NB4 (cell line): ENCODE data around the gene MKLN1.

Source experiments
- DNase-seq: peaks from one replicate; pipeline ENCODE4 v3.0.0; 2010; ENCODE audit warnings: low read depth
- H3K4me3 ChIP-seq: one replicate; pipeline ENCODE4 v1.5.1; 2011; ENCODE audit warnings: mild to moderate bottlenecking, low read depth, low read length, moderate library complexity
- MYC ChIP-seq: IDR thresholded peaks from 2 replicates; pipeline ENCODE4 v1.6.1; 2011; ENCODE audit warnings: low read depth, low read length
- POLR2A ChIP-seq: IDR thresholded peaks from 2 replicates; pipeline ENCODE4 v1.6.1; 2011; ENCODE audit warnings: mild to moderate bottlenecking; ENCODE audit not compliant: insufficient read length; ENCODE audit errors: extremely low read depth
- TF ChIP-seq, protein P1 (sequence below): IDR thresholded peaks from 2 replicates; pipeline ENCODE4 v1.6.1; 2011; ENCODE audit warnings: low read depth, low read length
- TF ChIP-seq, protein P2 (sequence below): IDR thresholded peaks from one replicate; pipeline ENCODE4 v1.5.1; 2012; ENCODE audit warnings: low read depth, low read length

Gene MKLN1

DNA sequence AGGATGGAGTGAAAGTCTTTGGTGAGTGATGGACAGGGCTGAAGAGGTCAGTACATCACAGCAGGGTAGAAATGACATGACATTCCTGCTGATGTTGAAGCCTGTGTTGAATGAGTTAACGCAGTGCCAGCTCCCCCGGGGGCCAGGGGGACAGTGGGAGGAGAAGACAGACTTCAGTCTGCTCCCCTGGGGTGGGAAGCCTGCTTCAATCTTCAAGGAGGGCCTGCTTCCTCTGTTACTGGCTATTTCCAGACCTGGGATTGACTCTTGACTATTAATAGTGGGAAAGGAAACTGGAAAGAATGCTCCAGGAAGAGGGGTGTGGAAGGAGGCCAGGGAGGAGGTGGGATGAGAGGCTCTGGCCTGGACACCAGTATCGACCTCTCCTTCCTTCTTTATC, 201.5 kb downstream of the MKLN1 start:
- TF ChIP-seq, protein P1, sequence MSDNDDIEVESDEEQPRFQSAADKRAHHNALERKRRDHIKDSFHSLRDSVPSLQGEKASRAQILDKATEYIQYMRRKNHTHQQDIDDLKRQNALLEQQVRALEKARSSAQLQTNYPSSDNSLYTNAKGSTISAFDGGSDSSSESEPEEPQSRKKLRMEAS: no peak
- TF ChIP-seq POLR2A (no peak), MYC (no peak)
- TF ChIP-seq, protein P2, sequence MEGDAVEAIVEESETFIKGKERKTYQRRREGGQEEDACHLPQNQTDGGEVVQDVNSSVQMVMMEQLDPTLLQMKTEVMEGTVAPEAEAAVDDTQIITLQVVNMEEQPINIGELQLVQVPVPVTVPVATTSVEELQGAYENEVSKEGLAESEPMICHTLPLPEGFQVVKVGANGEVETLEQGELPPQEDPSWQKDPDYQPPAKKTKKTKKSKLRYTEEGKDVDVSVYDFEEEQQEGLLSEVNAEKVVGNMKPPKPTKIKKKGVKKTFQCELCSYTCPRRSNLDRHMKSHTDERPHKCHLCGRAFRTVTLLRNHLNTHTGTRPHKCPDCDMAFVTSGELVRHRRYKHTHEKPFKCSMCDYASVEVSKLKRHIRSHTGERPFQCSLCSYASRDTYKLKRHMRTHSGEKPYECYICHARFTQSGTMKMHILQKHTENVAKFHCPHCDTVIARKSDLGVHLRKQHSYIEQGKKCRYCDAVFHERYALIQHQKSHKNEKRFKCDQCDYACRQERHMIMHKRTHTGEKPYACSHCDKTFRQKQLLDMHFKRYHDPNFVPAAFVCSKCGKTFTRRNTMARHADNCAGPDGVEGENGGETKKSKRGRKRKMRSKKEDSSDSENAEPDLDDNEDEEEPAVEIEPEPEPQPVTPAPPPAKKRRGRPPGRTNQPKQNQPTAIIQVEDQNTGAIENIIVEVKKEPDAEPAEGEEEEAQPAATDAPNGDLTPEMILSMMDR: no peak
- no peak for DNase-seq
- H3K4me3 ChIP-seq: no peak overlapping the region

DNA sequence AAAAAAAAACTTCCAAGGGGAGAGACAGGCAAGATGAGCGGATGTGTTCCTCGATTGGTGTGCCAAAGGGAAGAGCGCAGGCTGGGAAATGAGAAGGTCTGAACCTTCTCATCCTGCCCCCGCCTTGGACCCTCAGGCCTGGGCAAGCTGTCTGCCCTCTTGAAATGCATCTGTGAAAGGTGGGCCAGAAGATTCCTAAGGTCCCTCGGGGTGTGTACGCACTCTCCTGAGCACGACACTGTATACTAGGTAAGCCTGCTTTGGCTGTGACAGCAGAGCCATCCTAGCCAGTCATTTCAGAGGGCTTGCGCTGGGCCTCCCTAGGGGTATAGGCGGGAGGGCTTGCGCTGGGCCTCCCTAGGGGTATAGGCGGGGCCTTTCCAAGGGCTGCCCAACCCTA, 201.9 kb downstream of the MKLN1 start:
- TF ChIP-seq, protein P2: no peak
- TF ChIP-seq POLR2A: no peak
- TF ChIP-seq, protein P1: no peak
- TF ChIP-seq MYC: no peak
- no peak overlapping the region for H3K4me3 ChIP-seq
- no peak for DNase-seq

DNA sequence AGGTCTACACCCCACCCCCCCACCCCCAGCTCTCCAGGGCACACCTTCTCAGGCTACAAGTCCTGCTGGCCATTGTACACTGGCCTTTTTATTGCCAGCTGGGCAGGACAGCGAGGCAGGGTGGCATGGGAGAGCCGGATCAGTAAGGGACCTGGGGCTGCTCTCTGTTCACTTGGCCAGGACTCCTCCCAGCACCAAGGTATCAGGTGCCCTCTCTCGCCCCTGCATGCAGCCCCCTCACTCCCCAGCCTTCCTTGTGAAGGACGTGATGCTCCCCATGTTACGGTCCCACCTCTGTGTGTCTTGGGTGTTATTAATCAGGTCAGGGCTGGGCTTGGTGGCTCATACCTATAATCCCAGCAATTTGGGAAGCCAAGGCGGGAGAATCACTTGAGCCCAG, 202.5 kb downstream of the MKLN1 start:
- TF ChIP-seq POLR2A: no peak
- TF ChIP-seq, protein P1: no peak
- TF ChIP-seq MYC: no peak
- TF ChIP-seq, protein P2: no peak
- DNase-seq: no peak
- no peak overlapping the region for H3K4me3 ChIP-seq

DNA sequence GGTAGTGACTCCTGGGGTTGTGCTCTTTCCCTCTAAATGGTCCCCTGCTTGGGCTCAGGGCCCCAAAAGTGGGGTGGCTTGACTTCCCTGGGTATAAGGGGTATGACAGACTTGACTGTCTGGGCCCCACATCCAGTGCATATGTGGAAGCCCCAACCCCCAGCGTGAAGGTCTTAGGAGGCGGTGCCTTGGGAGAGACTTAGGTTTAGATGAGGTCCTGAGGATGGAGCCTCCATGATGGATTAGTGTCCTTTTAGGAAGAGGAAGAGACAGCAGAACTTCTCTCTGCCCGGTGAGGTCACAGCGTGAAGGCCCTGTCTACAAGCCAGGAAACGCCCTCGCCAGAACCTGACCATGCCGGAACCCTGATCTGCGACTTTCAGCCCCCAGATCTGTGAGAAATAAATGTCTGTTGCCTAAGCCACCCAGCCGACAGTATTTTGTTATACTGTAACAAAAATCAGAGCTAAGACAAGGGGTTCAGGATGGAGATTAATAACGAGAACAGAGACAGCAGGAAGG, 205.0 kb downstream of the MKLN1 start:
- DNase-seq: no peak
- no peak for TF ChIP-seq MYC
- TF ChIP-seq, protein P2: no peak
- TF ChIP-seq, protein P1: no peak
- no peak for TF ChIP-seq POLR2A
- no peak overlapping the region for H3K4me3 ChIP-seq

DNA sequence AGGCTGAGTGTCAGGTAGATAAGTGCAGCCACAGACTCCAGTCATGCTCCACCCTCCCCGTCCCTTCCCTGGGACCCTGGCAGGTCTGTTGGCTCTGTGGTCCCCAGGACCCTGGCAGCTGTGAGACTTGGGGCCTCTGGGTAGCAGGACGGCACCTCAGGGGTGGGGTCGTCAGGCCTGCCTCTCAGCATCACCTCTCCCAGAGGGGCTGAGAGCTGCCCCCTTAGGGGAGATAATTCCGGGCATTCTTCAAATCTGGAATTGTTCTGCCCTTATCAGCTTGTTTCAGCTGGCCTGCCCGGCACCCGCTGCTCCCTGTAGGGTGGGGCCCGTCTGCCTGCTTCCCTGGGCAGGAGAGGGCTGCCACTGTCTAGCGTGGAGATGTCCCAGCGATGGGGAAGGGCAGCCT, 205.5 kb downstream of the MKLN1 start:
- TF ChIP-seq POLR2A: no peak
- TF ChIP-seq, protein P1: no peak
- no peak for TF ChIP-seq MYC
- TF ChIP-seq, protein P2: no peak
- no peak overlapping the region for H3K4me3 ChIP-seq
- no peak for DNase-seq
